Cardiac muscle cell (in vitro differentiated cells and primary cell): Measurements from ENCODE around the gene GUCY1A2. TPM values are rescaled to one million over a fixed set of nuclear protein-coding genes. Genes with fewer than 3 reads are reported as not detected.

Experiments used
- DNase-seq, 2 donors: peaks; one replicate each; pipeline versions ENCODE4 v3.0.0 to v3.0.0-alpha.2; 2010 to 2017; ENCODE audit warnings: low read depth in 1 of 2, low spot score in 1 of 2
- H3K27ac ChIP-seq: fragments of 200-600 bp; sonication (generic); 2 replicates; pipeline ENCODE4 v1.5.1; 2016
- H3K27me3 ChIP-seq: fragments of 200-600 bp; sonication (generic); 2 replicates; pipeline ENCODE4 v1.6.0; 2016; ENCODE audit warnings: control low read depth
- H3K36me3 ChIP-seq: fragments of 200-600 bp; sonication (generic); 2 replicates; pipeline ENCODE4 v1.5.1; 2016; ENCODE audit warnings: control low read depth
- H3K4me1 ChIP-seq: fragments of 200-600 bp; sonication (generic); 2 replicates; pipeline ENCODE4 v1.8.1; 2017; ENCODE audit warnings: low read depth, mild to moderate bottlenecking, mixed run types
- H3K4me3 ChIP-seq: fragments of 200-600 bp; sonication (generic); 2 replicates; pipeline ENCODE4 v1.5.1; 2016; ENCODE audit warnings: mild to moderate bottlenecking
- H3K9me3 ChIP-seq: fragments of 200-600 bp; sonication (generic); 2 replicates; pipeline ENCODE4 v1.5.1; 2017; ENCODE audit warnings: low read depth, mild to moderate bottlenecking, control low read depth
- polyA plus RNA-seq: library from polyadenylated mRNA; unstranded; fragments of >200 nt; fragmentation: Nextera tagmentation; extraction: Ambion mirVana; gene quantifications from 2 replicates; pipeline ENCODE4 v1.2.1, GENCODE V29; 2016
- total RNA-seq: library from RNA; depleted of rRNA; stranded (reverse); fragments of >200 nt; gene quantifications from 2 replicates; pipeline ENCODE4 v1.2.3, GENCODE V29; 2016
- TF ChIP-seq, protein P1 (sequence below): IDR thresholded peaks from 2 replicates; pipeline ENCODE4 v1.5.1; 2012; ENCODE audit warnings: low read depth, mild to moderate bottlenecking, low read length

GUCY1A2 gene
- total and polyA plus RNA-seq, 2 experiments from 2014 or later = 0.56 to 1.1 TPM

DNA sequence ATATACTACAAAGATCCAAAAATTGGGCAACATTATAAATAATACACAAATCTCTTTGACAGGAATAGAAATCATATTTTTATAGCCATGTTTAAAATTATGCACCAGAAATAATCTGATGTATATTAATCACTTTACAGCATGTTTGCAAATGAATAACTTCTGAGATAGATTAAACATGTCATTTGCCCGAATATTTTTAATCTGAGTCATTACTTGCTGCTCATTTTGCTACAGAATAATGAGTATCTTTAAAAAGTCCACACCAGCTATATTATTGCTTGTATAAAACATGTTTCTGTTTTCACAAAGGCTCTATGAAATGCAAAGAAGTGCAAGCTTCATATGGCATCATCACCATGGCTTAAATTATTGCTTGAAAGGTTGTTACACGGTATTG, 336.8 kb downstream of the GUCY1A2 start:
- no peak overlapping the region for H3K4me3 ChIP-seq
- H3K36me3 ChIP-seq = no peaks in the 10 kb centered on the region
- no peak overlapping the region for H3K27ac ChIP-seq
- H3K4me1 ChIP-seq = no peaks in the 10 kb centered on the region
- no peaks in the 10 kb centered on the region for H3K9me3 ChIP-seq
- TF ChIP-seq, protein P1, sequence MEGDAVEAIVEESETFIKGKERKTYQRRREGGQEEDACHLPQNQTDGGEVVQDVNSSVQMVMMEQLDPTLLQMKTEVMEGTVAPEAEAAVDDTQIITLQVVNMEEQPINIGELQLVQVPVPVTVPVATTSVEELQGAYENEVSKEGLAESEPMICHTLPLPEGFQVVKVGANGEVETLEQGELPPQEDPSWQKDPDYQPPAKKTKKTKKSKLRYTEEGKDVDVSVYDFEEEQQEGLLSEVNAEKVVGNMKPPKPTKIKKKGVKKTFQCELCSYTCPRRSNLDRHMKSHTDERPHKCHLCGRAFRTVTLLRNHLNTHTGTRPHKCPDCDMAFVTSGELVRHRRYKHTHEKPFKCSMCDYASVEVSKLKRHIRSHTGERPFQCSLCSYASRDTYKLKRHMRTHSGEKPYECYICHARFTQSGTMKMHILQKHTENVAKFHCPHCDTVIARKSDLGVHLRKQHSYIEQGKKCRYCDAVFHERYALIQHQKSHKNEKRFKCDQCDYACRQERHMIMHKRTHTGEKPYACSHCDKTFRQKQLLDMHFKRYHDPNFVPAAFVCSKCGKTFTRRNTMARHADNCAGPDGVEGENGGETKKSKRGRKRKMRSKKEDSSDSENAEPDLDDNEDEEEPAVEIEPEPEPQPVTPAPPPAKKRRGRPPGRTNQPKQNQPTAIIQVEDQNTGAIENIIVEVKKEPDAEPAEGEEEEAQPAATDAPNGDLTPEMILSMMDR = no peak
- DNase-seq = no peak
- no peaks in the 10 kb centered on the region for H3K27me3 ChIP-seq

GRCh38 chr11:106679581-106679980, 338.7 kb downstream of the GUCY1A2 start:
- TF ChIP-seq, protein P1 = no peak
- Histone ChIP-seq H3K4me3 (no peak overlapping the region), H3K27me3 (no peaks in the 10 kb centered on the region), H3K4me1 (no peaks in the 10 kb centered on the region), H3K27ac (no peak overlapping the region), H3K9me3 (no peaks in the 10 kb centered on the region), H3K36me3 (no peaks in the 10 kb centered on the region)
- DNase-seq = no peak

DNA sequence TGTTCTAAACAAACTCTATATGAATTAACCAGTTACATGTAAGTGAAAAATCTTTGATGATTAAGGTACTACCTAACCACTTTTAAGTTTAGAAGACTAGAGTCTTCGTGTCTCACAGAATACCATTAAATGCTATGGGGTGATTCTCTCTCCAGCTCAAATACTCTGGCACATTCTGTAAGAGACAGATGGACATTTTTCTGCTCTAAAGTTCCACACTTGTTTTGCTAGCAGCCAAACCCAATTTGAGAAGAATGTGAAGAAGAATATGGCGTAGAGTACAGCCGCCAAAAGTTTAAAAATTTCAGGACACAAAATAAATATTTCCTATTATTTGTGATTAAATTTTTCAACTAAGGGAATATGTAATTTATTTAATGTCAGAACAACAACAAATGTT, 339.1 kb downstream of the GUCY1A2 start:
- no peaks in the 10 kb centered on the region for H3K9me3 ChIP-seq
- no peaks in the 10 kb centered on the region for H3K36me3 ChIP-seq
- DNase-seq = no peak
- H3K4me3 ChIP-seq = no peak overlapping the region
- TF ChIP-seq, protein P1 = no peak
- H3K27me3 ChIP-seq = no peaks in the 10 kb centered on the region
- H3K4me1 ChIP-seq = no peaks in the 10 kb centered on the region
- no peak overlapping the region for H3K27ac ChIP-seq

DNA sequence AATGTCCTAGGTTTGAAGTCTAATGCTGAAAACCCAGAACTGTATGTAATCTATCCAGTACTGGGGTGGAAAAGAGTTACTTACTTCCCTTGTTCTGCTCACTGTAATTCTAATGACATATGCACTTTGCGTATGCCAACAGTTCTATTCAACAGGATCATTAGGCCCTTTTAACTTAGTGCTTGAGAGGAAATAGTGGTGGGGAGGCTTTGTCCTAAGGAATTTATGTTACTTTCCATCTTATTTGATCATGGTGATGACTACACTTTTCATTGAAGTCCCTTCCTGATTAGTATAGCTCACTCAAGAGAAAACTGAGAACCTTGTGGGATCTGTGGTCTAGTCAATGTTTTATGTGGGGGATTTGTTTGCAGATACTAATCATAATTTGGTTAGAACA, 348.2 kb downstream of the GUCY1A2 start:
- Histone ChIP-seq H3K4me1 (no peaks in the 10 kb centered on the region), H3K9me3 (no peaks in the 10 kb centered on the region), H3K36me3 (no peaks in the 10 kb centered on the region), H3K27me3 (no peaks in the 10 kb centered on the region), H3K27ac (no peak overlapping the region), H3K4me3 (no peak overlapping the region)
- TF ChIP-seq, protein P1 = no peak
- DNase-seq = no peak

GRCh38 chr11:106668147-106668546, 350.1 kb downstream of the GUCY1A2 start:
- DNase-seq = peak in 1 of 2 donors; percentile 56
- TF ChIP-seq, protein P1 = no peak
- no peak overlapping the region for H3K27ac ChIP-seq

GRCh38 chr11:106656646-106657045, 361.6 kb downstream of the GUCY1A2 start:
- Histone ChIP-seq H3K4me1 (no peaks in the 10 kb centered on the region), H3K9me3 (no peaks in the 10 kb centered on the region), H3K36me3 (no peaks in the 10 kb centered on the region), H3K27ac (no peak overlapping the region), H3K4me3 (no peak overlapping the region), H3K27me3 (no peaks in the 10 kb centered on the region)
- no peak for DNase-seq
- TF ChIP-seq, protein P1 = no peak

More at GRCh38 chr11:106668147-106668546, 350.1 kb downstream of the GUCY1A2 start:
- H3K4me3 ChIP-seq = no peak overlapping the region
- no peaks in the 10 kb centered on the region for H3K9me3 ChIP-seq
- no peaks in the 10 kb centered on the region for H3K36me3 ChIP-seq
- H3K27me3 ChIP-seq = no peaks in the 10 kb centered on the region
- no peaks in the 10 kb centered on the region for H3K4me1 ChIP-seq
